HepG2 (cell line): ENCODE data around the gene CLEC5A.

ENCODE experiments used
- E2F1 ChIP-seq: sonication (generic); formaldehyde crosslinking; IDR thresholded peaks from 2 replicates; pipeline ENCODE4 v1.5.0; 2020; ENCODE audit warnings: missing genetic modification reagents
- GABPB1 ChIP-seq: IDR thresholded peaks from 2 replicates; pipeline ENCODE4 v1.6.1; 2016; ENCODE audit warnings: mild to moderate bottlenecking, missing genetic modification reagents, moderate library complexity, missing compliant biosample characterization
- KDM1A ChIP-seq: IDR thresholded peaks from 2 replicates; pipeline ENCODE4 v1.6.1; 2016; ENCODE audit warnings: missing compliant biosample characterization
- PHF8 ChIP-seq: sonication (generic); formaldehyde crosslinking; IDR thresholded peaks from 2 replicates; pipeline ENCODE4 v1.5.0; 2020; ENCODE audit warnings: missing genetic modification reagents
- POLR2A ChIP-seq, 2 experiments: IDR thresholded peaks; 2 replicates each; pipeline ENCODE4 v1.6.1; 2011; ENCODE audit warnings: low read depth in 2 of 2, low read length in 2 of 2, mild to moderate bottlenecking in 1 of 2, moderate library complexity in 1 of 2; ENCODE audit not compliant: insufficient read depth in 1 of 2
- ZNF224 ChIP-seq: sonication (generic); formaldehyde crosslinking; IDR thresholded peaks from 2 replicates; pipeline ENCODE4 v1.5.0; 2020; ENCODE audit warnings: mild to moderate bottlenecking, missing genetic modification reagents
- ZNF24 ChIP-seq: fragments of 450-650 bp; IDR thresholded peaks from 2 replicates; pipeline ENCODE4 v1.6.1; 2017; ENCODE audit warnings: antibody characterized with exemption, mild to moderate bottlenecking
- ZNF572 ChIP-seq: sonication (generic); formaldehyde crosslinking; IDR thresholded peaks from 2 replicates; pipeline ENCODE4 v1.5.1; 2020; ENCODE audit warnings: mild to moderate bottlenecking, missing genetic modification reagents
- TF ChIP-seq, protein P1 (sequence below): sonication (generic); formaldehyde crosslinking; IDR thresholded peaks from 2 replicates; pipeline ENCODE4 v1.8.1; 2022; ENCODE audit warnings: low read depth, mild to moderate bottlenecking, missing genetic modification reagents
- TF ChIP-seq, protein P2 (sequence below): sonication (generic); formaldehyde crosslinking; conservative IDR thresholded peaks from 2 replicates; pipeline ENCODE4 v1.5.0; 2020; ENCODE audit warnings: missing genetic modification reagents
- TF ChIP-seq, protein P3 (sequence below): sonication (generic); formaldehyde crosslinking; IDR thresholded peaks from 2 replicates; pipeline ENCODE4 v1.4.0; 2020; ENCODE audit warnings: mild to moderate bottlenecking, low read depth, missing genetic modification reagents
- TF ChIP-seq, protein P4 (sequence below): sonication (generic); formaldehyde crosslinking; IDR thresholded peaks from 2 replicates; pipeline ENCODE4 v1.4.0; 2020; ENCODE audit warnings: missing genetic modification reagents

DNA sequence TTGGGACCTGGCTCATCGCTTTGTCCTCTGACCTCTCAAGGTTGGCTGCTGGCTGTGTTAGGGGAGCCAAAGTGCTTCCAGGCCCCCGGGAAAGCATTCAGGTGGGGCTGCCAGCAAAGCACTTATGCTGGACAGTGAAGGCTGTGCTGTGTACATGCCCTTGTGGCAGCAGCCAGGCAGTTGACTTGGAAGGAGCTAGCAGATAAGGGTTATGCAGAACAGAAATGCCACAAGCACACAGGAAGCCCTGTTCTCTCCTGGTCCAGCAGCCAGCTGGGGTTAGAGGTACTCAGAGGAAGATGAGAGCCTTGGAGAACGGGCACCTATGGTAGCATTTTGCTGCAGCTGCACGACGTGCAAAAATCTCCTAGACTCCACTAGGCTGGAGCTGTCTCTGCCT, 65.8 kb downstream of the CLEC5A start:
- TF ChIP-seq ZNF24 (no peak), ZNF224 (CRISPR knock-in tag) (no peak), PHF8 (CRISPR knock-in tag) (no peak), POLR2A (IDR thresholded peaks at IDR 0.05; ENCODE audit: insufficient read depth in 1 of 2, low read depth in 2 of 2, low read length in 2 of 2) (no peak), E2F1 (CRISPR knock-in tag) (no peak), KDM1A (CRISPR knock-in tag) (no peak), ZNF572 (CRISPR knock-in tag) (no peak), GABPB1 (no peak)
- TF ChIP-seq, protein P1, sequence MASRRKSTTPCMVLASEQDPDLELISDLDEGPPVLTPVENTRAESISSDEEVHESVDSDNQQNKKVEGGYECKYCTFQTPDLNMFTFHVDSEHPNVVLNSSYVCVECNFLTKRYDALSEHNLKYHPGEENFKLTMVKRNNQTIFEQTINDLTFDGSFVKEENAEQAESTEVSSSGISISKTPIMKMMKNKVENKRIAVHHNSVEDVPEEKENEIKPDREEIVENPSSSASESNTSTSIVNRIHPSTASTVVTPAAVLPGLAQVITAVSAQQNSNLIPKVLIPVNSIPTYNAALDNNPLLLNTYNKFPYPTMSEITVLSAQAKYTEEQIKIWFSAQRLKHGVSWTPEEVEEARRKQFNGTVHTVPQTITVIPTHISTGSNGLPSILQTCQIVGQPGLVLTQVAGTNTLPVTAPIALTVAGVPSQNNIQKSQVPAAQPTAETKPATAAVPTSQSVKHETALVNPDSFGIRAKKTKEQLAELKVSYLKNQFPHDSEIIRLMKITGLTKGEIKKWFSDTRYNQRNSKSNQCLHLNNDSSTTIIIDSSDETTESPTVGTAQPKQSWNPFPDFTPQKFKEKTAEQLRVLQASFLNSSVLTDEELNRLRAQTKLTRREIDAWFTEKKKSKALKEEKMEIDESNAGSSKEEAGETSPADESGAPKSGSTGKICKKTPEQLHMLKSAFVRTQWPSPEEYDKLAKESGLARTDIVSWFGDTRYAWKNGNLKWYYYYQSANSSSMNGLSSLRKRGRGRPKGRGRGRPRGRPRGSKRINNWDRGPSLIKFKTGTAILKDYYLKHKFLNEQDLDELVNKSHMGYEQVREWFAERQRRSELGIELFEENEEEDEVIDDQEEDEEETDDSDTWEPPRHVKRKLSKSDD (CRISPR knock-in tag), result no peak
- TF ChIP-seq, protein P2, sequence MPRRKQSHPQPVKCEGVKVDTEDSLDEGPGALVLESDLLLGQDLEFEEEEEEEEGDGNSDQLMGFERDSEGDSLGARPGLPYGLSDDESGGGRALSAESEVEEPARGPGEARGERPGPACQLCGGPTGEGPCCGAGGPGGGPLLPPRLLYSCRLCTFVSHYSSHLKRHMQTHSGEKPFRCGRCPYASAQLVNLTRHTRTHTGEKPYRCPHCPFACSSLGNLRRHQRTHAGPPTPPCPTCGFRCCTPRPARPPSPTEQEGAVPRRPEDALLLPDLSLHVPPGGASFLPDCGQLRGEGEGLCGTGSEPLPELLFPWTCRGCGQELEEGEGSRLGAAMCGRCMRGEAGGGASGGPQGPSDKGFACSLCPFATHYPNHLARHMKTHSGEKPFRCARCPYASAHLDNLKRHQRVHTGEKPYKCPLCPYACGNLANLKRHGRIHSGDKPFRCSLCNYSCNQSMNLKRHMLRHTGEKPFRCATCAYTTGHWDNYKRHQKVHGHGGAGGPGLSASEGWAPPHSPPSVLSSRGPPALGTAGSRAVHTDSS, result no peak
- TF ChIP-seq, protein P3, sequence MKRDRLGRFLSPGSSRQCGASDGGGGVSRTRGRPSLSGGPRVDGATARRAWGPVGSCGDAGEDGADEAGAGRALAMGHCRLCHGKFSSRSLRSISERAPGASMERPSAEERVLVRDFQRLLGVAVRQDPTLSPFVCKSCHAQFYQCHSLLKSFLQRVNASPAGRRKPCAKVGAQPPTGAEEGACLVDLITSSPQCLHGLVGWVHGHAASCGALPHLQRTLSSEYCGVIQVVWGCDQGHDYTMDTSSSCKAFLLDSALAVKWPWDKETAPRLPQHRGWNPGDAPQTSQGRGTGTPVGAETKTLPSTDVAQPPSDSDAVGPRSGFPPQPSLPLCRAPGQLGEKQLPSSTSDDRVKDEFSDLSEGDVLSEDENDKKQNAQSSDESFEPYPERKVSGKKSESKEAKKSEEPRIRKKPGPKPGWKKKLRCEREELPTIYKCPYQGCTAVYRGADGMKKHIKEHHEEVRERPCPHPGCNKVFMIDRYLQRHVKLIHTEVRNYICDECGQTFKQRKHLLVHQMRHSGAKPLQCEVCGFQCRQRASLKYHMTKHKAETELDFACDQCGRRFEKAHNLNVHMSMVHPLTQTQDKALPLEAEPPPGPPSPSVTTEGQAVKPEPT (CRISPR knock-in tag), result no peak
- TF ChIP-seq, protein P4, sequence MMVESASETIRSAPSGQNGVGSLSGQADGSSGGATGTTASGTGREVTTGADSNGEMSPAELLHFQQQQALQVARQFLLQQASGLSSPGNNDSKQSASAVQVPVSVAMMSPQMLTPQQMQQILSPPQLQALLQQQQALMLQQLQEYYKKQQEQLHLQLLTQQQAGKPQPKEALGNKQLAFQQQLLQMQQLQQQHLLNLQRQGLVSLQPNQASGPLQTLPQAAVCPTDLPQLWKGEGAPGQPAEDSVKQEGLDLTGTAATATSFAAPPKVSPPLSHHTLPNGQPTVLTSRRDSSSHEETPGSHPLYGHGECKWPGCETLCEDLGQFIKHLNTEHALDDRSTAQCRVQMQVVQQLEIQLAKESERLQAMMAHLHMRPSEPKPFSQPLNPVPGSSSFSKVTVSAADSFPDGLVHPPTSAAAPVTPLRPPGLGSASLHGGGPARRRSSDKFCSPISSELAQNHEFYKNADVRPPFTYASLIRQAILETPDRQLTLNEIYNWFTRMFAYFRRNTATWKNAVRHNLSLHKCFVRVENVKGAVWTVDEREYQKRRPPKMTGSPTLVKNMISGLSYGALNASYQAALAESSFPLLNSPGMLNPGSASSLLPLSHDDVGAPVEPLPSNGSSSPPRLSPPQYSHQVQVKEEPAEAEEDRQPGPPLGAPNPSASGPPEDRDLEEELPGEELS (CRISPR knock-in tag), result no peak
